ENCODE data around the gene ERVK3-1. TPM values are rescaled to one million over a fixed set of nuclear protein-coding genes. Genes with fewer than 3 reads are reported as not detected.
A peak's percentile ranks its signal among the peaks of the same experiment; 100 is the strongest.
"Not testable (repeated sequence)": the region's sequence is repeated elsewhere in the genome, so short reads cannot be mapped to it uniquely, and the experiment has no call there.

The ERVK3-1 gene
- total and polyA plus RNA-seq, 4 experiments from 2014 or later, result 59.3 to 76.6 (median 73.1) TPM

GRCh38 chr19:58346961-58347929 is 42.1 kb downstream of the ERVK3-1 start:
- H3K36me3 Mint-ChIP-seq, result peaks cover 0 to 11% of the 10 kb centered on the region in 2 donors
- Histone ChIP-seq H3K36me3 (ENCODE audit: insufficient read depth, low read length) (no peaks in the 10 kb centered on the region), H3K27me3 (ENCODE audit: insufficient read depth, low read length) (no peaks in the 10 kb centered on the region), H3K4me3 (ENCODE audit: low read length in 2 of 2) (peak overlapping the region; percentile 55 to 61), H3K9me3 (ENCODE audit: control insufficient read depth in 1 of 2, low read length in 2 of 2) (no peaks in the 10 kb centered on the region), H3K4me1 (ENCODE audit: insufficient read depth, low read length) (peaks cover 21% of the 10 kb centered on the region), H3K27ac (ENCODE audit: low read depth, low read length) (peak overlapping the region; percentile 70)
- H3K4me1 Mint-ChIP-seq, result peaks cover 12 to 35% (median 22%) of the 10 kb centered on the region in 4 donors
- ChIA-PET CTCF (ENCODE audit: partially characterized antibody) (interaction anchor here (1.3 to 1.6 kb wide), 3 partner anchors 11 to 38 kb away, joined by 3 to 5 read pairs (median 5); partner anchors contain the start of gene ZNF497), POLR2A (ENCODE audit: partially characterized antibody) (interaction anchor here (0.8 to 6.8 kb wide), 23 partner anchors 9 to 528 kb away, joined by 3 to 77 read pairs (median 5); partner anchors contain the start of genes ERVK3-1, RPS5, TRIM28 and ZBTB45)
- peaks cover 0 to 2% (median 0%) of the 10 kb centered on the region in 8 donors for H3K9me3 Mint-ChIP-seq
- H3K4me3 Mint-ChIP-seq, result peak overlapping the region; percentile 89 to 94 (median 90)
- H3K27ac Mint-ChIP-seq, result peak overlapping the region; percentile 83 to 93 (median 92)
- intact Hi-C loops (cut with micrococcal nuclease), result loop anchor here (1.0 kb wide), 2 partner anchors 15 to 34 kb away; partner anchors contain the start of genes ZNF497 and ZNF837
- H3K27me3 Mint-ChIP-seq, result peaks cover 0 to 2% of the 10 kb centered on the region in 2 donors
- DNase-seq, result peak; percentile 67 to 75 (median 70)

- CTCF ChIA-PET (ENCODE audit: partially characterized antibody), result interaction anchor here (1.0 to 1.3 kb wide), 2 partner anchors 10 to 172 kb away, joined by 3 read pairs; no protein-coding TSS in a partner anchor
- POLR2A ChIA-PET (ENCODE audit: partially characterized antibody), result interaction anchor here (0.6 to 6.8 kb wide), 19 partner anchors 9 to 265 kb away, joined by 3 to 77 read pairs (median 5); partner anchors contain the start of genes ERVK3-1, RPS5, TRIM28 and ZBTB45
These were observed 42.9 kb downstream of the ERVK3-1 start for GRCh38 chr19:58348080-58348479.

GRCh38 chr19:58349590-58349989 is 44.4 kb downstream of the ERVK3-1 start:
- Histone ChIP-seq H3K4me1 (ENCODE audit: insufficient read depth, low read length) (peaks cover 21% of the 10 kb centered on the region), H3K27me3 (ENCODE audit: insufficient read depth, low read length) (no peaks in the 10 kb centered on the region), H3K9me3 (ENCODE audit: control insufficient read depth in 1 of 2, low read length in 2 of 2) (no peaks in the 10 kb centered on the region), H3K36me3 (ENCODE audit: insufficient read depth, low read length) (no peaks in the 10 kb centered on the region), H3K27ac (ENCODE audit: low read depth, low read length) (no peak overlapping the region), H3K4me3 (ENCODE audit: low read length in 2 of 2) (no peak overlapping the region)
- intact Hi-C loops (cut with micrococcal nuclease), result no loop called here
- Mint-ChIP-seq H3K27ac (no peak overlapping the region), H3K27me3 (peaks cover 0 to 2% of the 10 kb centered on the region in 2 donors), H3K4me3 (peak overlapping the region in 3 of 8 donors; percentile 29 to 57 (median 39)), H3K36me3 (peaks cover 0 to 7% of the 10 kb centered on the region in 2 donors), H3K9me3 (no peaks in the 10 kb centered on the region), H3K4me1 (peaks cover 12 to 35% (median 24%) of the 10 kb centered on the region in 4 donors)
- ChIA-PET CTCF (ENCODE audit: partially characterized antibody) (no interaction called here), POLR2A (ENCODE audit: partially characterized antibody) (interaction anchor here (6.8 kb wide), 1 partner anchor 14 kb away, joined by 77 read pairs; the partner anchor contains the start of gene ZNF497)
- no peak for DNase-seq

More at GRCh38 chr19:58348080-58348479, 42.9 kb downstream of the ERVK3-1 start:
- H3K36me3 ChIP-seq (ENCODE audit: insufficient read depth, low read length); H3K27me3 Mint-ChIP-seq; intact Hi-C loops (cut with micrococcal nuclease); H3K9me3 Mint-ChIP-seq; DNase-seq; H3K9me3 ChIP-seq (ENCODE audit: control insufficient read depth in 1 of 2, low read length in 2 of 2); H3K36me3 Mint-ChIP-seq; H3K27me3 ChIP-seq (ENCODE audit: insufficient read depth, low read length): not testable (repeated sequence)
- peak overlapping the region; percentile 89 to 94 (median 90) for H3K4me3 Mint-ChIP-seq
- peak overlapping the region; percentile 70 for H3K27ac ChIP-seq (ENCODE audit: low read depth, low read length)
- H3K4me3 ChIP-seq (ENCODE audit: low read length in 2 of 2), result peak overlapping the region; percentile 55 to 61
- H3K4me1 ChIP-seq (ENCODE audit: insufficient read depth, low read length), result peaks cover 21% of the 10 kb centered on the region
- peak overlapping the region; percentile 83 to 93 (median 92) for H3K27ac Mint-ChIP-seq
- H3K4me1 Mint-ChIP-seq, result peaks cover 12 to 35% (median 24%) of the 10 kb centered on the region in 4 donors

- H3K27me3 ChIP-seq (ENCODE audit: insufficient read depth, low read length), result no peaks in the 10 kb centered on the region
- no peak for DNase-seq
- peaks cover 12 to 37% (median 25%) of the 10 kb centered on the region in 4 donors for H3K4me1 Mint-ChIP-seq
These were observed 45.1 kb downstream of the ERVK3-1 start for GRCh38 chr19:58350001-58350861.

GRCh38 chr19:58350871-58351557 is 45.8 kb downstream of the ERVK3-1 start:
- Histone ChIP-seq H3K4me1 (ENCODE audit: insufficient read depth, low read length) (peaks cover 27% of the 10 kb centered on the region), H3K27me3 (ENCODE audit: insufficient read depth, low read length) (no peaks in the 10 kb centered on the region), H3K9me3 (ENCODE audit: control insufficient read depth in 1 of 2, low read length in 2 of 2) (no peaks in the 10 kb centered on the region), H3K36me3 (ENCODE audit: insufficient read depth, low read length) (no peaks in the 10 kb centered on the region), H3K4me3 (ENCODE audit: low read length in 2 of 2) (no peak overlapping the region), H3K27ac (ENCODE audit: low read depth, low read length) (no peak overlapping the region)
- Mint-ChIP-seq H3K27ac (peak overlapping the region in 1 of 7 donors; percentile 75), H3K36me3 (peaks cover 0 to 7% of the 10 kb centered on the region in 2 donors), H3K4me3 (no peak overlapping the region), H3K9me3 (no peaks in the 10 kb centered on the region), H3K27me3 (peaks cover 0 to 2% of the 10 kb centered on the region in 2 donors), H3K4me1 (peaks cover 7 to 35% (median 23%) of the 10 kb centered on the region in 4 donors)
- CTCF ChIA-PET (ENCODE audit: partially characterized antibody), result no interaction called here
- DNase-seq, result no peak
- POLR2A ChIA-PET (ENCODE audit: partially characterized antibody), result interaction anchor here (6.8 kb wide), 1 partner anchor 13 kb away, joined by 77 read pairs; the partner anchor contains the start of gene ZNF497
- intact Hi-C loops (cut with micrococcal nuclease), result no loop called here

More at GRCh38 chr19:58350001-58350861, 45.1 kb downstream of the ERVK3-1 start:
- Mint-ChIP-seq H3K27me3 (peaks cover 0 to 2% of the 10 kb centered on the region in 2 donors), H3K36me3 (peaks cover 0 to 7% of the 10 kb centered on the region in 2 donors), H3K4me3 (no peak overlapping the region), H3K9me3 (no peaks in the 10 kb centered on the region), H3K27ac (no peak overlapping the region)
- ChIA-PET POLR2A (ENCODE audit: partially characterized antibody) (interaction anchor here (6.8 kb wide), 1 partner anchor 13 kb away, joined by 77 read pairs; the partner anchor contains the start of gene ZNF497), CTCF (ENCODE audit: partially characterized antibody) (no interaction called here)
- intact Hi-C loops (cut with micrococcal nuclease), result no loop called here
- Histone ChIP-seq H3K4me1 (ENCODE audit: insufficient read depth, low read length) (peaks cover 21% of the 10 kb centered on the region), H3K4me3 (ENCODE audit: low read length in 2 of 2) (no peak overlapping the region), H3K9me3 (ENCODE audit: control insufficient read depth in 1 of 2, low read length in 2 of 2) (no peaks in the 10 kb centered on the region), H3K36me3 (ENCODE audit: insufficient read depth, low read length) (no peaks in the 10 kb centered on the region), H3K27ac (ENCODE audit: low read depth, low read length) (no peak overlapping the region)

GRCh38 chr19:58351558-58351878 is 46.3 kb downstream of the ERVK3-1 start:
- intact Hi-C loops (cut with micrococcal nuclease), result no loop called here
- peaks cover 26% of the 10 kb centered on the region for H3K4me1 ChIP-seq (ENCODE audit: insufficient read depth, low read length)
- ChIA-PET CTCF (ENCODE audit: partially characterized antibody) (no interaction called here), POLR2A (ENCODE audit: partially characterized antibody) (interaction anchor here (1.2 to 6.8 kb wide), 2 partner anchors 12 to 30 kb away, joined by 3 to 77 read pairs; partner anchors contain the start of gene ZNF497)
- Mint-ChIP-seq H3K4me1 (peaks cover 8 to 38% (median 24%) of the 10 kb centered on the region in 4 donors), H3K9me3 (no peaks in the 10 kb centered on the region), H3K27me3 (peaks cover 0 to 2% of the 10 kb centered on the region in 2 donors), H3K36me3 (peaks cover 0 to 7% of the 10 kb centered on the region in 2 donors), H3K27ac (no peak overlapping the region), H3K4me3 (no peak overlapping the region)
- H3K4me3 ChIP-seq (ENCODE audit: low read length in 2 of 2), result no peak overlapping the region
- H3K27me3 ChIP-seq (ENCODE audit: insufficient read depth, low read length), result no peaks in the 10 kb centered on the region
- DNase-seq, result no peak
- H3K9me3 ChIP-seq (ENCODE audit: control insufficient read depth in 1 of 2, low read length in 2 of 2), result no peaks in the 10 kb centered on the region
- no peak overlapping the region for H3K27ac ChIP-seq (ENCODE audit: low read depth, low read length)
- no peaks in the 10 kb centered on the region for H3K36me3 ChIP-seq (ENCODE audit: insufficient read depth, low read length)
